DOHH2 (cell line): ENCODE results near the gene ST6GAL1.

Source experiments
- H3F3A ChIP-seq: fragments of 200-600 bp; sonication (generic), shearing (Covaris generic); 2 replicates; pipeline ENCODE4 v1.6.0; 2016; ENCODE audit warnings: antibody characterized with exemption, mild to moderate bottlenecking; ENCODE audit not compliant: control insufficient read depth, insufficient read depth
- H3K27ac ChIP-seq: fragments of 200-600 bp; sonication (generic); 2 replicates; pipeline ENCODE4 v1.5.1; 2014; ENCODE audit warnings: low read depth, mild to moderate bottlenecking, low read length, moderate library complexity
- H3K27me3 ChIP-seq: fragments of 200-600 bp; sonication (generic); 2 replicates; pipeline ENCODE4 v1.6.1; 2014; ENCODE audit warnings: mild to moderate bottlenecking, low read length, mixed read lengths; ENCODE audit not compliant: control insufficient read depth
- H3K36me3 ChIP-seq: fragments of 200-600 bp; sonication (generic); 2 replicates; pipeline ENCODE4 v1.6.1; 2014; ENCODE audit warnings: mild to moderate bottlenecking, low read length, moderate library complexity, mixed read lengths; ENCODE audit not compliant: control insufficient read depth
- H3K4me1 ChIP-seq: fragments of 200-600 bp; sonication (generic); 2 replicates; pipeline ENCODE4 v1.6.1; 2014; ENCODE audit warnings: mild to moderate bottlenecking, low read length, mixed read lengths; ENCODE audit not compliant: control insufficient read depth
- H3K4me2 ChIP-seq: fragments of 200-600 bp; sonication (generic); 2 replicates; pipeline ENCODE4 v1.6.0; 2014; ENCODE audit warnings: mild to moderate bottlenecking, low read length, moderate library complexity
- H3K4me3 ChIP-seq: fragments of 200-600 bp; sonication (generic); 2 replicates; pipeline ENCODE4 v1.5.1; 2014; ENCODE audit warnings: mild to moderate bottlenecking, low read length, mixed read lengths
- H3K79me2 ChIP-seq: fragments of 200-600 bp; sonication (generic); 2 replicates; pipeline ENCODE4 v1.6.1; 2014; ENCODE audit warnings: mild to moderate bottlenecking, low read length, mixed read lengths; ENCODE audit not compliant: control insufficient read depth
- H3K9me2 ChIP-seq: fragments of 200-600 bp; sonication (generic); replicated peaks from 2 replicates; pipeline ENCODE4 v1.6.1; 2014; ENCODE audit warnings: mild to moderate bottlenecking, low read length, mixed read lengths; ENCODE audit not compliant: control insufficient read depth
- H3K9me3 ChIP-seq: fragments of 200-600 bp; sonication (generic); 2 replicates; pipeline ENCODE4 v1.6.1; 2014; ENCODE audit warnings: antibody characterized with exemption, low read length, mixed read lengths; ENCODE audit not compliant: control insufficient read depth, insufficient read depth
- H4K20me1 ChIP-seq: fragments of 200-600 bp; sonication (generic); 2 replicates; pipeline ENCODE4 v1.6.0; 2014; ENCODE audit warnings: low read depth, mild to moderate bottlenecking, antibody characterized with exemption, low read length, moderate library complexity; ENCODE audit not compliant: control insufficient read depth, insufficient read depth
- EZH2phosphoT487 ChIP-seq: fragments of 200-600 bp; sonication (generic); IDR thresholded peaks from 2 replicates; pipeline ENCODE4 v1.6.1; 2017; ENCODE audit warnings: borderline replicate concordance, mild to moderate bottlenecking, antibody characterized with exemption, low read length, moderate library complexity, mixed read lengths
- TF ChIP-seq, protein P1 (sequence below): fragments of 200-600 bp; sonication (generic); IDR thresholded peaks from one replicate; pipeline ENCODE4 v1.5.1; 2014; ENCODE audit warnings: antibody characterized with exemption, mild to moderate bottlenecking, low read depth, low read length; ENCODE audit not compliant: poor library complexity, severe bottlenecking

ST6GAL1 gene

DNA sequence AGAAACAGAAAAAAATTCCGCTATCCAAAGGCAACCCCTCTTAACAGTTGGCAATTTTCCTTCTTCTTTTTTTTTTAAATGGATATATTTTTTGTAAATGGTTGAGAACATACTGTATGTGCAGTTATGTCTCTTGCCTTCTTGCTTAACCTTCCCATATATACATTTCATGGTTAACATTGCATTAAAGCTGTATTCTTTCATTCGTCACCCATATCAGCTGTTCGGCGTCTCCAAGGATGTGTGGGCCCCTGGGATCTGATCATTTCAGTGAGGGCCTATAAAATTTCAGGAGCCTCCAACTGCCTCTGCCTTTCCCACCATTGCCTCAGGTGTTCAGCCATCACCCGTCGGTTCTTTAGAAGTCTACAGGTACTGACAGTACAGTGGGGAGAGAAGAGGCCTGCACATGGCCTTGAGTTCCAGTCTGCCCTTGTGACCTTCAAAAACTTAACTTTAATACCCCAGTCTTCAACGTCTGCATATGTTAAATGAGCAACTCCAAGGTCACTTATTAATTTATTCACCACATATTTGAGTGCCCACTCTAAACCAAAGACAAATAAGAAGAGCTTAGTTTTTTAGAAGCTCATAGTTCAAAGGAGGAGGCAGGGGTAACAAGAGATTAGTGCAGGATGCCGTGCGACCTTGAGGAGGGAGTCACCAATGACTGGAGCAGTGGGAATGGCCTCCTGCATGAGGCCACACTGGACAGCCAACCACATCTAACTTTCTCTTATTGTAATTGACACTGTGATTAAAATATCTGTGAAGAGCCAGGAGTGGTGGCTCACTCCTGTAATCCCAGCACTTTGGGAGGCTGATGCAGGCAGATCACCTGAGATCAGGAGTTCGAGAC is 6.9 kb downstream of the ST6GAL1 start:
- peaks cover 64% of the 10 kb centered on the region for H3K36me3 ChIP-seq
- no peaks in the 10 kb centered on the region for H3K27me3 ChIP-seq
- H3F3A ChIP-seq, result no peaks in the 10 kb centered on the region
- H3K9me3 ChIP-seq, result no peaks in the 10 kb centered on the region
- H3K79me2 ChIP-seq, result peaks cover 99% of the 10 kb centered on the region
- no peaks in the 10 kb centered on the region for H3K9me2 ChIP-seq
- peaks cover 17% of the 10 kb centered on the region for H4K20me1 ChIP-seq
- H3K4me3 ChIP-seq, result no peak overlapping the region
- no peak overlapping the region for H3K27ac ChIP-seq
- TF ChIP-seq EZH2phosphoT487, result no peak
- TF ChIP-seq, protein P1, sequence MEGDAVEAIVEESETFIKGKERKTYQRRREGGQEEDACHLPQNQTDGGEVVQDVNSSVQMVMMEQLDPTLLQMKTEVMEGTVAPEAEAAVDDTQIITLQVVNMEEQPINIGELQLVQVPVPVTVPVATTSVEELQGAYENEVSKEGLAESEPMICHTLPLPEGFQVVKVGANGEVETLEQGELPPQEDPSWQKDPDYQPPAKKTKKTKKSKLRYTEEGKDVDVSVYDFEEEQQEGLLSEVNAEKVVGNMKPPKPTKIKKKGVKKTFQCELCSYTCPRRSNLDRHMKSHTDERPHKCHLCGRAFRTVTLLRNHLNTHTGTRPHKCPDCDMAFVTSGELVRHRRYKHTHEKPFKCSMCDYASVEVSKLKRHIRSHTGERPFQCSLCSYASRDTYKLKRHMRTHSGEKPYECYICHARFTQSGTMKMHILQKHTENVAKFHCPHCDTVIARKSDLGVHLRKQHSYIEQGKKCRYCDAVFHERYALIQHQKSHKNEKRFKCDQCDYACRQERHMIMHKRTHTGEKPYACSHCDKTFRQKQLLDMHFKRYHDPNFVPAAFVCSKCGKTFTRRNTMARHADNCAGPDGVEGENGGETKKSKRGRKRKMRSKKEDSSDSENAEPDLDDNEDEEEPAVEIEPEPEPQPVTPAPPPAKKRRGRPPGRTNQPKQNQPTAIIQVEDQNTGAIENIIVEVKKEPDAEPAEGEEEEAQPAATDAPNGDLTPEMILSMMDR, result no peak
- H3K4me2 ChIP-seq, result no peak overlapping the region
- peaks cover 40% of the 10 kb centered on the region for H3K4me1 ChIP-seq

DNA sequence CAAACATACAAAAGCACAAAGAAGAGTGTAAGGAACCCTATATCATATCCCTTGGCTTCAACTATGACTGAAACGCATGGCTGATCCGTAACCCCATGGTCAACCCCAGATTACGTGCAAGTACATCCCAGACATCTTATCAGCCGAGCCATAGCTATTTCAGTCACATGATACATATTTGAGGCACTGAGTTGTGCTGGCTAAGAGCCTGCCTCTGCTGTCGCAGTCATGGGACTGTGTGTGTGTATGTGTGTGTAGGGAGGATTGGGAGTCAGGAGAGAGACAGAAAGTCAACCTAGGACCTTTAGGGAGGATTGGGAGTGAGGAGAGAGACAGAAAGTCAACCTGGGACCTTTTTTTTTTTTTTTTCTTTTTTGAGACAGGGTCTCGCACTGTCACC is 8.4 kb downstream of the ST6GAL1 start:
- H3K4me3 ChIP-seq, result no peak overlapping the region
- H3K27me3 ChIP-seq, result no peaks in the 10 kb centered on the region
- H3K36me3 ChIP-seq, result peaks cover 61% of the 10 kb centered on the region
- H4K20me1 ChIP-seq, result peaks cover 12% of the 10 kb centered on the region
- no peaks in the 10 kb centered on the region for H3K9me2 ChIP-seq
- H3K9me3 ChIP-seq, result no peaks in the 10 kb centered on the region
- H3K79me2 ChIP-seq, result peaks cover 95% of the 10 kb centered on the region
- H3K27ac ChIP-seq, result no peak overlapping the region
- TF ChIP-seq, protein P1, result no peak
- TF ChIP-seq EZH2phosphoT487, result no peak
- H3K4me1 ChIP-seq, result peaks cover 26% of the 10 kb centered on the region
- no peak overlapping the region for H3K4me2 ChIP-seq
- H3F3A ChIP-seq, result no peaks in the 10 kb centered on the region

DNA sequence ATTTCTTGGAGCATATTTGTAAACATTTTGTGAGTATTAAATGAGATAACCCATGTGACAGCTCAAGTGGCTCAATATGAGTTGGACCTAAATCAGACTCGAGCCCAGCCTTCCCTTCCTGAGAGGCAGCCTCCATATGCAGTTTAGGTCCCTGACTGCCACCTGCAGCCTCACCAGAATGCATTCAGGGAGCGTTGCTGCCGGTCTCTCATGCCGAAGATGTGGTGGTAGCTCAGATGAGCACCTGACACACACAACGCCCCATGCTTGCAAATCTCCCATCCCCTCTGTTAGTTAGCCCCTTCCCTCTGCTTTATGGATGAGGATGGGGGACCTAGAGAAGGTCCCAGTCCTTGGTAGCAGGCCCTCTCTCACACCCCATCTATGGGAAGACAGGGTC is 9.2 kb downstream of the ST6GAL1 start:
- peaks cover 95% of the 10 kb centered on the region for H3K79me2 ChIP-seq
- H3K27ac ChIP-seq, result no peak overlapping the region

More for the DNA sequence above, 9.2 kb downstream of the ST6GAL1 start:
- H3K4me1 ChIP-seq, result peaks cover 31% of the 10 kb centered on the region
- H3K4me2 ChIP-seq, result no peak overlapping the region
- peaks cover 10% of the 10 kb centered on the region for H4K20me1 ChIP-seq
- TF ChIP-seq EZH2phosphoT487, result no peak
- TF ChIP-seq, protein P1, result no peak
- H3K4me3 ChIP-seq, result no peak overlapping the region
- H3K9me2 ChIP-seq, result no peaks in the 10 kb centered on the region
- H3K36me3 ChIP-seq, result peaks cover 62% of the 10 kb centered on the region
- H3F3A ChIP-seq, result peaks cover 5% of the 10 kb centered on the region; the same call in 1 of the 2 replicates
- H3K27me3 ChIP-seq, result no peaks in the 10 kb centered on the region
- no peaks in the 10 kb centered on the region for H3K9me3 ChIP-seq
